Neutrophil (primary cell): ENCODE results near the gene RGS11.

Experiments used
- H3K27ac ChIP-seq: fragments of 200-600 bp; sonication (generic); 2 replicates; pipeline ENCODE4 v1.5.1; 2016; ENCODE audit warnings: mild to moderate bottlenecking, moderate library complexity
- H3K27me3 ChIP-seq: fragments of 200-600 bp; sonication (generic); 2 replicates; pipeline ENCODE4 v1.6.0; 2016; ENCODE audit warnings: mild to moderate bottlenecking
- H3K36me3 ChIP-seq: fragments of 200-600 bp; sonication (generic); 2 replicates; pipeline ENCODE4 v1.5.1; 2017
- H3K4me1 ChIP-seq, 2 experiments: fragments of 200-600 bp in 1 of 2; sonication (generic) in 1 of 2; 1 replicate in 1 of 2; 2 replicates in 1 of 2; pipeline versions ENCODE4 v1.5.1 to v1.6.1; 2013 to 2016; ENCODE audit warnings: low read depth in 1 of 2, low read length in 1 of 2, mild to moderate bottlenecking in 1 of 2, moderate library complexity in 1 of 2; ENCODE audit not compliant: control insufficient read depth in 1 of 2, insufficient read depth in 1 of 2
- H3K4me3 ChIP-seq, 2 experiments: fragments of 200-600 bp in 1 of 2; sonication (generic) in 1 of 2; 1 replicate in 1 of 2; 2 replicates in 1 of 2; pipeline ENCODE4 v1.5.1; 2013 to 2016; ENCODE audit warnings: low read depth in 1 of 2, low read length in 1 of 2, mild to moderate bottlenecking in 1 of 2, moderate library complexity in 1 of 2
- H3K9me3 ChIP-seq: fragments of 200-600 bp; sonication (generic); 2 replicates; pipeline ENCODE4 v1.5.1; 2016
- TF ChIP-seq, protein P1 (sequence below): fragments of 200-600 bp; sonication (generic); IDR thresholded peaks from 2 replicates; pipeline ENCODE4 v1.5.1; 2016; ENCODE audit warnings: antibody characterized with exemption

RGS11 gene

DNA sequence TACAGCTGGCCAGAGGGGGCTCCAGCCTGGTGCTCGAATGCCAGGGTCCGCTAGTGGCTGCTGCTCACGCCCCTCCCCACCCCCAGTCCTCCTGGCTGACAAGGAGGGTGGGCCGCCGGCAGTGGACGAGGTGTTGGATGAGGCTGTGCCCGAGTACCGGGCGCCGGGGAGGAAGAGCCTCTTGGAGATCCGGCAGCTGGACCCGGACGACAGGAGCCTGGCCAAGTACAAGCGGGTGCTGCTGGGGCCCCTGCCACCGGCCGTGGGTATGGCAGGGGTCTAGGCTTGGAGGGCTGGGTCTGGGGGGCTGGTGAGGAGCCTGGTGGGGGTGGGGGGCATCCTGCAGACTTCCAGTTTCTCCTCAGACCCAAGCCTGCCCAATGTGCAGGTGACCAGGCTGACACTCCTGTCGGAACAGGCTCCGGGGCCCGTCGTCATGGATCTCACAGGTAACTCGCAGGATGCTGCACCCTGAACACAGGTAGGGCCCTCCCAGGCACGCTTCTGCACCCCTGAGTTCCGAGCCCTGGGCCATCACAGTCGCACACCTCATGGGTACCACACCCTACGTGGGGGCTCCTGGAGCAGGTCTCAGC is 6.0 kb upstream of the RGS11 start:
- TF ChIP-seq, protein P1, sequence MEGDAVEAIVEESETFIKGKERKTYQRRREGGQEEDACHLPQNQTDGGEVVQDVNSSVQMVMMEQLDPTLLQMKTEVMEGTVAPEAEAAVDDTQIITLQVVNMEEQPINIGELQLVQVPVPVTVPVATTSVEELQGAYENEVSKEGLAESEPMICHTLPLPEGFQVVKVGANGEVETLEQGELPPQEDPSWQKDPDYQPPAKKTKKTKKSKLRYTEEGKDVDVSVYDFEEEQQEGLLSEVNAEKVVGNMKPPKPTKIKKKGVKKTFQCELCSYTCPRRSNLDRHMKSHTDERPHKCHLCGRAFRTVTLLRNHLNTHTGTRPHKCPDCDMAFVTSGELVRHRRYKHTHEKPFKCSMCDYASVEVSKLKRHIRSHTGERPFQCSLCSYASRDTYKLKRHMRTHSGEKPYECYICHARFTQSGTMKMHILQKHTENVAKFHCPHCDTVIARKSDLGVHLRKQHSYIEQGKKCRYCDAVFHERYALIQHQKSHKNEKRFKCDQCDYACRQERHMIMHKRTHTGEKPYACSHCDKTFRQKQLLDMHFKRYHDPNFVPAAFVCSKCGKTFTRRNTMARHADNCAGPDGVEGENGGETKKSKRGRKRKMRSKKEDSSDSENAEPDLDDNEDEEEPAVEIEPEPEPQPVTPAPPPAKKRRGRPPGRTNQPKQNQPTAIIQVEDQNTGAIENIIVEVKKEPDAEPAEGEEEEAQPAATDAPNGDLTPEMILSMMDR: no peak

DNA sequence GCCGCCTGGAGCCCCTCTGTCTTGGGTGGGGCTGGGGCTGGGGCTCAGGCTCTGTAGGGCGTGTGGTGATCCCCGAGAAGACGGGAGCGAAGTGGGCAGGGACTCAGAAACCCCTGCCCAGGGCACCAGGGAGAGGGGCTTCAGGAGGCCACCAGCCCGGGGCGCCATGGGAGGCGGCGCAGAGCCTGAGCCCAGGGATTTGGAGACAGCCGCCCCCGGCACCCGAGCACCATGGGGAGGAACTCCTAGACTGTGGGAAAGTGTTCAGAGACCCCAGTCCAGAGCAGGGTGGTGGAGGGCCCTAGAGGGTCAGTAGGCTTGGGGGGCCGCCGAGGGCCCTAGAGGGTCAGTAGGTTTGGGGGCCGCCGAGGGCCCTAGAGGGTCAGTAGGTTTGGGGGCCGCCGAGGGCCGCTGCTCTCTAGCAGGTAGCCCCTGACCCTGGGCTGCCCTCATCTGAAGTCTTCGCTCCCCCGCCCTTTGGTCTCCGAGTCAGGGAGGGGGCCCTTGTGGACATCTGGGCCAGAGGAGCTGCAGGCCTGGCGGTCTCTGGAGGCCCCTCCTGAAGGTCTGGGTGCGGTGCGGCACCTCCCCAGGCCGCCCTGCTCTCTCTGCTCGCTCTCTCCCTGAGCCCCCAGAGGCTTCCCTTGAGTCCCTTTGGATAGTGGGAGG is 5.4 kb upstream of the RGS11 start:
- Histone ChIP-seq H3K27me3 (peaks cover 72% of the 10 kb centered on the region), H3K36me3 (no peaks in the 10 kb centered on the region), H3K9me3 (no peaks in the 10 kb centered on the region), H3K27ac (no peak overlapping the region), H3K4me1 (peaks cover 0 to 4% of the 10 kb centered on the region in 2 experiments), H3K4me3 (no peak overlapping the region)
- TF ChIP-seq, protein P1: no peak

More for the DNA sequence above, 6.0 kb upstream of the RGS11 start:
- Histone ChIP-seq H3K9me3 (no peaks in the 10 kb centered on the region), H3K4me1 (peaks cover 0 to 4% of the 10 kb centered on the region in 2 experiments), H3K27ac (no peak overlapping the region), H3K36me3 (peaks cover 6% of the 10 kb centered on the region), H3K4me3 (no peak overlapping the region), H3K27me3 (peaks cover 66% of the 10 kb centered on the region)

DNA sequence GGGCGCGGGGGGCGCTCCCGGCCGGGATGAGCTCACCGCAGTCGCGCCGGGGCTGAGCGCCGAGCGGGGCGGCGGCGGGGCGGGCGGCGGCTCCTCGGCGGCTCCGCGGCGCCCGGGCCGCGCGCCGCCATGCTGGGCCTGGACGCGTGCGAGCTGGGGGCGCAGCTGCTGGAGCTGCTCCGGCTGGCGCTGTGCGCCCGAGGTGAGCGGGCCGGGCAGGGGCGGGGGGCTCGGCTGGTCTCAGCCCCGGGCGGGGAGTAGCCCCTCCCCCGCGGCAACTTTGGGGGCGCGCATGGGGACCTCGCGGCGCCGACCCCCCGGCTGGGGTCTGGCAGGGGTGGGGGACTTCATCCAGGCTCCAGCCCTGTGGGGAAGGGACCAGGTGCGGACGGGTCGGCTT is 4.8 kb upstream of the RGS11 start, which contains the start of gene ARHGDIG:
TSS of gene ARHGDIG (plus strand) at position 40 of the 400 bp plus-strand sequence. CDS start at position 130, 90 bp downstream.
- H3K27ac ChIP-seq: no peak within 1 kb of the TSS
- no peaks in the 10 kb centered on the region for H3K9me3 ChIP-seq
- H3K27me3 ChIP-seq: peaks cover 78% of the 10 kb centered on the region
- no peak within 1 kb of the TSS for H3K4me3 ChIP-seq
- no peaks in the 10 kb centered on the region for H3K36me3 ChIP-seq
- peaks cover 0 to 4% of the 10 kb centered on the region in 2 experiments for H3K4me1 ChIP-seq
- TF ChIP-seq, protein P1: no peak

GRCh38 chr16:280005-280460 is 4.3 kb upstream of the RGS11 start:
- TF ChIP-seq, protein P1: no peak
- H3K4me1 ChIP-seq: peaks cover 0 to 7% of the 10 kb centered on the region in 2 experiments
- H3K36me3 ChIP-seq: no peaks in the 10 kb centered on the region
- no peaks in the 10 kb centered on the region for H3K9me3 ChIP-seq
- peaks cover 83% of the 10 kb centered on the region for H3K27me3 ChIP-seq
- H3K27ac ChIP-seq: no peak overlapping the region
- no peak overlapping the region for H3K4me3 ChIP-seq

GRCh38 chr16:279531-279930 is 3.8 kb upstream of the RGS11 start:
- TF ChIP-seq, protein P1: no peak
- H3K36me3 ChIP-seq: no peaks in the 10 kb centered on the region
- no peaks in the 10 kb centered on the region for H3K9me3 ChIP-seq
- peaks cover 88% of the 10 kb centered on the region for H3K27me3 ChIP-seq
- H3K27ac ChIP-seq: no peak overlapping the region
- H3K4me3 ChIP-seq: no peak overlapping the region
- peaks cover 0 to 7% of the 10 kb centered on the region in 2 experiments for H3K4me1 ChIP-seq
